Eye (tissue), 1 donor: ENCODE results near the gene WNT8B.

Experiments used
- DNase-seq: peaks from one replicate; pipeline ENCODE4 v3.0.0-alpha.2; 2015

The WNT8B gene

DNA sequence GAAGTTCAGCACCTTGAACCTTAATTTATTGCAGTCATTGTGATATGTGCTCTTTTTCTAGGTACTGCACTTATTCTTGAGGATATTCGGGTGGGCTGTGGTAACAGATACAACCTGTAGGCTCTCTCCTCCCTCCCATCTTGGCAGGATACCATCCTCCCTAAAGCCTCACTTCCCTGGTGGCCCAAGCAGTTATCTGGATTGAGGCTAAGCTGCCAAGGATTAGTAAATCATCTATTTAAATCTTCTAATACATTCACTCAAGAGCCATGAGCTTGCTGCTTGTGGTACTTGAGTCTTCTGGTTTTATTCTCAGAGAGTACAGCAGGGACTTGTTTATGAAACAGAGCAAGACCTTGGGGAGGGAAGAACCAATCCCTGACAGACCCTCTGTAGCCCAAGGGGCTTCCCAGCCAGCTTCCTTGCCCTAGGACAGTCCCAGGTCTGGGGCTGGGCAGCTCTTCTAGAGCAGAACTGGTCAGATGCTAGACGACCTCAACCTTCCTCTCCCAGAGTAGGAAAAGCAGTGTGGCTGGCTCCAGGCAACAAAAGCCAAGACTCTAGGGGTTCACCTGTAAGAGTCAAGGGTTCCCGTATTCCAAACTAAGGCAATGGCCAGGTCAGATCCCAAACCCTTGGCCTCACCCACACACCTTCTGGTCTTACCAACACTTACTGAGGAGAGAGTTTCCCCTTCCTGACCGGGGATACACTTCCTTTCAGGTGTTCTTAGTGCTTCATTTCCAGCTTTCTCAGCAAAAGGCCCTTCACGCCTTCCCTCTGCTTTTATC lies 21.3 kb downstream of the WNT8B start:
- DNase-seq = no peak

DNA sequence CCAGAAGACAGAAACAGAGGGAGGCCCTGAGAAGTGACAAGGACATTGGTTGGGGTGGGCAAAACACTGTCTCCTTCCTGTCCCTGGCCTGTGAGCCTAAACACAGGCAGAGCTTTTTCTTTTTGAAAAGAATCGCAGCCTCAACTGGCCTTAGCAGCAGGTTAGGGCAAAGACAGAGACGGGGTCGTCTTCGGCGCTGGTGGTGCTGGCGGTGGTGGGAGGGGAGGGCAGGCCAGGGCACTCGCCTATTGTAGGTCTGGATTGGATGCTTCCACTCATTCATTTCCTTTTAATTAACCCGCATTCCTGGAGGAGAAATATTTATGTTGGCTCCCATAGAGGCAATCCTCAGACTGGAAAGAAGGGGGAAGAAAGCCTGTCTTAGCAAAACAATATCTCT lies 22.6 kb downstream of the WNT8B start:
- DNase-seq = peak; percentile 51

DNA sequence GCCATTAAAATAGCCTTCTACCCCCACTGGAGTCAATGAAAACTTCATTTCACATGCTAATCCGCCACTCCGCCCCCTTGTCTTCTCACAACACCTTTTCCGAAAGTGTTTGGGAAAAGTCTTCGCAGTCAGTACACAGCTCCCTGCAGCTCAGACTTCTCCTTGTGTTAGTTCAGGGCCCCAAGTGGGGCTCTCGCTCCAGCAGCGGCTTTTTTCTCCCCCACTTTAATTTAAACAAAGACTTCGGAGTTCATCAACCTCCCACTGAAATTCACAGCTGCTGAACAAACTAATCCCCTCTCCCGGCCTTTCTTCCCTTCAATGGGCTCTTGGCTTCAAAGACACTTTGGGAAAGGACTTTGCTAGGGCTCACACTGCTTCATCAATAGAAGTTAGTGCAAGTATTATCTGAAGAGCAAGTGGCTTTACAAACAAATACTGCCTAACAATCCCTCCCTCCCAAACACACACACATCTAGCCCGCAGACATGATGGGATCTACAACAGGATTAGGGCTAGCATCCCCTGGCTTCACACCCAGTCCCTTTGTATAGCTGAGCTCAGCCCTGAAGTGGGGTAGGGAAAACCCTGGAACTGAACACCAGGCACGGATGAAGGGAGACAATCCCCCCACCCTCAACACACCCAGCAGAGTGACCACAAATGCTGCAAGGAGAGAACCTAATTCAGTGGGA lies 23.1 kb downstream of the WNT8B start:
- DNase-seq = peak; percentile 59

DNA sequence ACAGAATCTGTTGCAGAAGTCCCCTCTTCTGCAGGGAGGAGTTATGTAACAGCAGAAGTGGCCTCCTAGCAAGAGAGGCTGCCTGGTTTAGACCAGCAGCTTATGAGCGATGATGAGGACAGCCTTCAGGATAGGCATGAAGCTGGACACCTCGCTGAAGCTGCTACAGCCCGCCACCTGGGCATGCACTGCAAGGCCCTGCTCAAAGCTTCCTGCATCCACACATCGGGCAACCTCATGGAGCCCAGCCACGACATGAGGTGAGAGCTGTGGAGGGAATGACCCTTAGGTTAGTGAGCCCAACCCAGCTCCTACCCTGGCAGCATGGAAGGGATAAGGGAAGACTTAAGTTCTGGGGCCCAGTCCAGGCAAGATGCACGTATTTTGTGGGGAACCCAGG lies 24.7 kb downstream of the WNT8B start:
- DNase-seq = no peak

DNA sequence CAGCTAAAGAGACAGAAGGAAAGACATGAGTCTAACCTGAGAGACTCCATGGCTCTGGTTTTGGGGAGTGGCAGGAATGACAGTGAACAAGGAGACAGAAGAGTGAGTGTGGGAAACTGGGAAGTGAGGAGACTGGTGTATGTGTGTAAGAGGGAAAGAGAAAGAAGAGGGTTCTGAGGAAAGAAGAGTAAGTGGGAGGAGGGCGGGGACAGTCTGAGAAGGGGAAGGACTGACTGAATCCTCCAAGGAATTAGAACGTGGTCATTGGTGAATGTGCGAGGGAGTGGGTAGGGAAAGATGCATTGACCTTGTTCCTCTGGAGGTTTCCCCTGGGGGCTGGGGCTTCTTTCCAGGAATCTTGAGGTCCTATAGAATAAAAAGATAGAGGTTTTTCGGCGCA lies 26.6 kb downstream of the WNT8B start:
- no peak for DNase-seq

DNA sequence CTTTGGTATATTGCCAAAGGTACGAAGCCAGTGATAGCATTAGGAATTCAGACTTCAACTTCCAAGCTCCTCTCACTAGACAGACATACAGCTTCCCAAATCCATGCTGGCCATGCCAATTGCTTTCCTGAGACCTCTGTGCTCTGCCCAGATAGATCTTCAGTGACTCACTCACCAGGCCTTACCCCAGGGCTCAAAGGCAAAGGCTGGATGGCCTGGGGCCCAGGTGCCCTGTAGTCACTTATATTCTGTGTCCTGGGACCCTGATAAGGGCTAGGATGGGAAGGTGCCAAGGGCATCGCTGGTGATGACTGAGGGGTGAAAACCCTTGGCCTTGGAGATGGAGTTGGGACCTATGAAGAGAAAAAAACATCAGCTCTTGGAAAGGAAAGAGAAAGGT lies 27.7 kb downstream of the WNT8B start:
- no peak for DNase-seq

DNA sequence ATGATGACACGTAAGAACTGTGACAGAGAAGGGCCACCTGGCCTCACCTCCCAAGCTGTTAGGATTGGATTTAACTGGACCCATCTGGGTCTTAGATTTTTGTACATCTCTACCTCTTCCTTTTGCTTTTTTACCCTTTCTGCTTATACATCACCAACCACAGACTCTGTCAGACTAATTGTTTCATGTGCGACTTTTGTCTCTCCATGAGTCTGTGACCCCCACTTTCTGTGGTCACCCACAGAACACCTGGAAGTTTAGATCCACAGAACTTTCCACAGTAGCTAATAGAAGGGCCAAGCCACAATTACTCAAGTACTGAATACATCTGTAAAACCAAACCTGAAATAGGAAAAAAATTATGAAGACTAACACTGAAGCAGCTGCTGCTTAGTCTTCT lies 33.8 kb downstream of the WNT8B start:
- no peak for DNase-seq

DNA sequence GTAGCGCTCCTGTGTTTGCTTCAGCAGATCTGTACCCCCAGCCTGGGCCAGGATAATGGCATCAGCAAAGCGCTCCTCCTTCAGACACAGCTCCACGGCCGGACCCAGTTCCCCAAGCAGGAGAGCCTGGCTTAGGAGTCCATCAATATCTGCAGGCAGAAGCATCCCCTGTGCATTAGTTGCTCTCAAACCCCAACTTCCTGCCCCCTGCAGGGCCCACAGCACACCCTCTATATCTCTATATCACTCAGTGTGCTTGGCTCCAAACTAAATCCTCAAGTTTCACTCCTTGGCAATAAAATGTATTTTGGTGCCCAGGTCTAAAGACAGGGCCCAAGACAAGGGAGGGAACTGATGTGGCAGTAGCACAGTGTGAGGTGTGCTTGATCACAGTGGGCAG lies 35.2 kb downstream of the WNT8B start:
- DNase-seq = no peak

DNA sequence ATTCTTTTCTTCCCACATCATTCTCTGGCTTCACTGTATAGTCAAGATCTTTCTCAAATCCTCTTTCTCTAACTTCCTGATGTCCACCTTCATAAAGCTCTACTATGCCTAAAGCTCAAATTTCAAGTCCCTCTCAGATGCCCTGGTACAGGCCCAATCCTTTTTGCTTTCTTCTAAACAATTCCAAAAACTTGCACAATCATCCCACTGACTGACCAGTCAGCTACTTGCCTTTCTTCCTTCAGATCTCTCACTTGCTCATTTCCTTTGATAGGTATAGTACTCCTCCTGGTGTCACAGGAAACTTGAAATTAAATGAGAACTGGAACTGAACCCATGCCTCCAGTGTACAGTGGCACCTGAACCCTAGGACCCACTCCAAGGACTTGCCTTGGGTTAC lies 38.6 kb downstream of the WNT8B start:
- DNase-seq = no peak

DNA sequence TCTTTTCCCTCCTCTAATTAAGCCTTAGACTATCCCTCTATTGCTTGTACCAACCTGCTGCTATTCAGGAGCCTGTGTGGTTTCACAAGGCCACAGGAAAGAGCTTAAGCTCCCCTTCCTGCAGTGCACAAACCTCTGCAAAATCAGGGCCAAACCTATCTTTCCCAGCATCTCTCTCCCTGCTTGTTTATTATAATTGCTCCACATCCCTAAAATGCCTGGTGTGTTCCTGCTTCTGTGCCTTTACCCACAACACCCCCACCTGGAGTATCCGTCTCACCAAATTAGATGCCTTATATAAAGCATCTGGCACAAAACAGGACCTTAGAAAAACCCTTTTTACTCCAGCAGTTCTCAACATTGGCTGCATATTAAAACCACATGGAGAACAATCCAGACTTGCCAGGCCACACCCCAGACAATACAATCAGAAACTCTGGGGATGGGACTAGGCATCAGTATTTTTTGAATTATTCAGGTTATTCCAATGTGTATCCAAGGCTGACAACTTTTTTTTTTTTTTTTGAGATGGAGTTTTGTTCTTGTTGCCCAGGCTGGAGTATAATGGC lies 40.2 kb downstream of the WNT8B start:
- DNase-seq = no peak

DNA sequence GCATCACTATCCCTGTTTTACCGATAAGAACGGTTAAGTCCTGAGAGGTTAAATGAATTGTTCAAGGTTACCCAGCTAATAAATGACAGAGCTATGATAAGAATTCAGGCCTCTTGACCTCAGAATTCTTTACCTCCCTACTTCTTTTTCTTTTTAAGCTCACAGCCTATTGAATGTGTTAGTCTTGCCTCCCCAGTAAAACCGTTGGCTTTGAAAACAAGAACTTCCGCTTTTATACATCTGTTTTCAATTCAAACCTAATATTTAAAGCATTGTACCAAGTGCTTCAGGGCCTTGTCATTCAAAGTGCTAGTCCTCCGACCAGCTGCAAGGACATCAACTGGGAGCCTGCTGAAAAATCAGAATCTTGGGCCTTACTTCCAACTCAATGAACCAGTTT lies 41.3 kb downstream of the WNT8B start:
- DNase-seq = peak; percentile 52

DNA sequence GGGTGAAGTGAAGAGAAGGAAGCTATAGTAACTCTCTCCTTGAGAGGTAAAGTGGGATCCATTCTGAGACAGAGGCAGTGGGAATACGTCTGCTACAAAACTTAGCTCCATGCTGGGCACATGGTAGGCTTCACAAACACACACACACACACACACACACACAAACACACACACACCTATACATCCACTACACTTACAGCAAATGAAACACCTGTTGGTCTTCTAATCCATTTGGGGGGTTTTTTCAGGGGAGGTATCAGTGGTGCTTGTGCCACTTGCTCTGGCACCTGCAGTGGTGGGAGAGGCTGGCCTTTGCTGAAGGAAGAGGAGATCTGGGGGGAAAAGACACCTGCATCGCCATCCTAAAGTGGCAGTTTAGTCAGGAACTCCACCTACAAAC lies 42.4 kb downstream of the WNT8B start:
- DNase-seq = no peak

DNA sequence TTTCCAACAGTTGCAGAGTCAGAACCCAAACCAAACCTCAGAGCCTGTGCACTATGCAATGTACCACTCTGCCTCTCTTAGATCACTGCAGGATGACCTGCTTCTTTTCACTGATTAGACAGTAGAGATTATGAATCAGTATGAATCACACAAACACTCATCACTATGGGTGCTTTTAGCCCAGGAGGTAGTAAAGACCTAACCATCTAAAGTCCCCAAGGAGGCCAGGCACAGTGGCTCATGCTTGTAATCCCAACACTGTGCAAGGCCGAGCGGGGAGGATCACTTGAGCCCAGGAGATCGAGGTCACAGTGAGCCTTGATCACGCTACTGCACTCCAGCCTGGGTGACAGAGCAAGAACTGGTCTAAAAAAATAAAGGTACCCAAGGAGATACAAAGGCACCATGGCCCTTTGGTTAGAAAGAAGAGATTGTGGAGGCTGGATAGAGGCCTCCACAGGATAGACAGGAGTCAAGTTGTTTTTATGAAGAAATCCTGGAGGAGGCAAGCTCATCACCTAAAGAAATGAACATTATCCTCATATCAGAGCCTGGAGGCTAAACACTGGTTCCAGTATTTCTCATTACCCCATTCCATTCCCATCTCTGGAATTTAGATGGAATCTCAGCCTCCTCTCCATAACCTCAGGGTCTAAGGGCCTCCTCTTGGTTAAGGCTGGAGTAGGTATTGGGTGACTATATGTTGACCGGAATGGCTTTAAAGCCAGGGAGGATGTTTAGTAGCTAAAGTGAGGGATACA lies 44.0 kb downstream of the WNT8B start:
- no peak for DNase-seq

DNA sequence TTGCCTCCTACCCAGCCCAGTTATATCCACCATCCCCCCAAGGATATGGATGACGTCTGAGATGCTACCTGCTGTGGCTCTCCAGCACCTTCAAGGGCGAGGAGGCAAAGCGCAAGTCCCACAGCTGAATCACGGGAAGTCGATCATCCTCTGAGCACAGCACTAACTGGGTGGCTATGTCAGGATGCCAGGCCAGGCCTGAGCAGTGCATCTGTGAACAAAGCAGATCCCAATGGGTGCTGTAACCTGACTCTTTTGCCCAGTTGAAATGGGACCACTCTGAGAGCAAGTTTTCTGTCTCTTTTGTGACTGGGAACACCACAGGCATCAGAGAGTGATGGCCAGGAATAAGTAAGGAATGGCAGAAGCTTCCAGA lies 44.5 kb downstream of the WNT8B start:
- DNase-seq = no peak

DNA sequence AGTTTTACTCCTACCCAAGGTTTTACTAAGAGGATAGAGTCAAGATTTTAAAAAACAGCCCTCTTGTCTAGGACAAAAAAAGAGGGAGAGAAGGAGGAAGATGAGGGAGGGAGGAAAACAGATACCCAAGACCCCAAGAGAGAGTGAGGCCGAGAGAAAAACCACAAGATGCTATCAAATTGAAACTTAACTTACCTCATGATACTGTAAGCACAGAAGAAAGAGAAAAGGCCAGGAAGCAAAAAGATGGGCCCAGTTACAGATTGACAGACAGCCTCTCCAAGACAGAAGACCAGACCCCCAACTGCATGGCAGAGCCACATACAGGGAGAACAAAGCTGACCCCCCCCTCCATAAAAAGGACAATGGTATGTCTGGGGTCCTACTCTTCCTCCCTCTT lies 45.5 kb downstream of the WNT8B start:
- DNase-seq = no peak

DNA sequence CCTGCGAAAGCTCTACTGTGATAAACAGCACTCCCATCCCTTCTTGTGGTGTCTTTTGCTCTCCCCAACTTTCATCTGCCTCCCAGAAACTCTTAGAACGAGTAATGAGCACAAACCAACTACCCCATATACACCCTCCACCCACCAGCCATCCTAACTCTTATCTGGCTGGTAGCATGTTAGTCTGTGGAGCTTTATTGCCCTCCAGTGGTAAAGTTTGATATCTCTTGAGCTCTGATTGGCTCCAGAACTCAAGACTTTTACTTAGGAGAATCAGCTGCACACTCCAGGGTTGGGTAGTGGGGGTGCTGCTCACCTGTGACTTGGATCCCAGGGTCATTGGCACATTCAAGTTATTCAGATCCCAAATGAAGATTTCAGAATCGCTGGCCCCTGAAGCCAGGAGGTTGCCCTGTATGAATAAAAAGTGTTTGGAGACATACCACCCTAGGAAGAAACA lies 45.9 kb downstream of the WNT8B start:
- peak; percentile 86 for DNase-seq

DNA sequence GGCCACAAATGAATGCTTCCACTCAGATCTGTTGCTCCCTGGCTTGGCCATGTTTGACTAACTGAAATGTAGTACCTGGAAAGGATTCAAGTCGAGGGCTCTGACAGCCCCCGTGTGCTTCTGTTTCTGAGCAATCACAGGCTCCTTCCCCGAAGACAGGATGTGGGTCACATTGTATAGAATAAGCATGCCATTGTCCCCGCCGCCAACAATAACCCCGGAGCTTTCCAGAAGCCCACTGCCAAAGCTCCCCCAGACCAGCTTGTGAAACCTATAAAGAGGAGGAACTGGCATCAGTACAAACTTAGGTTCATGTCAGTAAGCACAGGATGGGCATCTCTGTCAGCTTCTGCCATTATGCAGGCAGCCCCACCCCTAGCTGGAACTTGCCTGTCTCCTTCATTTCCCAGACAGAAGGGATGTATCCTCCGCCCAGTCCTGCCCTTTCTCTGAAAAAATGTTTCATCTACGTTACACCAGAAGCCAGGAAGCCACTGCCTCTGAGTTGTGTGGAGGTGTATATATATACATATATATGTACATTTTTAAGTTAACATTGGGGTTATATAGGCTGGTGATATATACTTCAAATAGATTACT lies 46.5 kb downstream of the WNT8B start:
- no peak for DNase-seq

DNA sequence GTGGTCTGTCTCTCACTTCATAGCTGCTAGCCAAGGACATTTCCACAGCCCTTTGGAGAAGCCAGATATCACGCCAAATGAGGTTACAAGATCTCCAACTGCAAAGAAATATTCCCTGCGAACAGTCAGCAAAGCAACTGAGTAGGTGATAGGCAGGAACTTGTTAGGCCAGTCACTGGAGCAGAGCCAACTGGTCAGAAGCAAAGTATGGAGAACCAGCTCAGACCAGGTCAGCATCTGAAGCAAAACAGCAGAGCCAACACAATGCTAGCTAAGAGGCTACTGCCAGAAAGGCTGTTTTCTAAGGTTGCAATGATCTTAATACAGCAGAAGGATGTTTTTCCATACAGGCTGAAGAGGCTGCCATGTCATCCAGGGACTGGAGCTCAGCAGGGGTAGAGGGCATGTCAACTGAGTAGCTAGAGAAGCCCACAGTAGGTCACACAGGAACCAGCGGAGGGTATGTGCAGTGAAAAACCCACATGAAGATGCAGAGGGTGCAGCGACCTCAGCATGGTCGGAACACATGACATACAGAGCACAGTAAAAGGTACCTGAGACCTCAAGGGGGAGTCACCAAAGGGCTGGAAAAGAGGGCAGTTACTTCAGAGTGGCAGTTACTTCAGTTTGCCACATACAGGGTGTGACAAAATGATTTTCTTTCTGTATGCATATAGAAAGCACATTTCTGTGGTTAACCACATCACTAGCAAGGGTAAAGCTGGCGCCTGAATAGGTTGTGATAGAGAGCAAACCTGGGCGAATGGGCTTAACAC lies 47.9 kb downstream of the WNT8B start:
- no peak for DNase-seq

DNA sequence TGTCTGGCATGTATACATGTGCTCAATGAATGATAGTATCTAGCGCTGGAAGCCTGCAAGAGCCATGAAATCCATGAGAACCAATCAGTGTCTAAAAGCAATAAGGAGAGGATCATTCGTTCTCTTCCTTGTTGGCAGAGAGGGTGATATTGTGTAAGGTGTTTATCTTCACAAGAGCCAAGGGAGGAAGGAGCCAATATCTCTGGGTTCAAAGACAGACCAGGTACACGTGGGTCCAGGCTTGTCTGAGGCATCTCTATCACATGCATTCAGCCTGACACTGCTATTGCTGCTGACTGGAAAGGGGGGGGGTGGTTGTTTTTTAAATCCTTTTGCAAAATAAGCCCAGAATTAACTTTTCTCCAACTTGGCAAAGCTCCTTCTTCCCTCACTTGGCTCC lies 52.8 kb downstream of the WNT8B start:
- DNase-seq = no peak

DNA sequence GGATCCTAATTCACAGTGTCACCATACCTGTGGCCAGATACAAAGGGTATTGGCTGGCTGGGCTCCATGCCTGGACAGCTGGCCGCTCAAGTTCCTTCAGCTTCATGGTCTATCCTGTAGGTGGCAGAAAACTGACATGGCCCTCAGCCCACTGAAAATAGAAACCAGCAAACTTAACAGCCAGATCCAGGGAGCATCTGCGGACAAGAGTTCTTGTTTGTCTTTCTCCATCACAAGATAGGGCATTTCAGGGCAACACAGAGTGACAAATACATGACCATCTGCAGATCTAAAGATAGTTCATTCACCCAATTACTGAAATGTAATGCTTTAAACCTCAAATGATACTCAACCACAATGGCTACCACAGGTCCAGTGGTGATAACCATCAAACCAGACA lies 54.0 kb downstream of the WNT8B start:
- no peak for DNase-seq

DNA sequence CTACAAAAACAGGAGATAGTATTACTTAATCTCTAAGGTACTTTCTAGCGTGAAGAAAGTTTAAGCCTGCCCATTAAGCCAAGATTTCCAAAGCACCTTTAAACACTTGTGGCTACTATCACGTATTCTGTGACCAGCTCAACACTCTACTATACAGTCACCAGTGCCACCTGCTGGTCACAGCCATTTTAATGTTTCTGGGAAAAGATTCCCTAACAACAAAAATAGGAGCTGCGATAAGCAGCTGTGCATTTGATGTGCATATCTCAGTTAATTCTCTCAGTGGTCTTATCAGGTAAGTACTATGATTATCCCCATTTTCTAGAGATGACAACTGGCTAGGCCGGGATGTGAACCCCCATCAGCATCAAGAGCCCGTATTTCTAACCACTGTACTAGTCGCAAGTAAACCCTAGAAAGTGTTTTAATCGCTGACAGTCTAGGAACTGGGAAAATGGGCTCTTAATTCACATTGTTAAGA lies 56.0 kb downstream of the WNT8B start:
- peak; percentile 93 for DNase-seq
